Retina (tissue), 1 donor: Measurements from ENCODE around the gene NFASC.

Experiments used
- DNase-seq: peaks from one replicate; pipeline ENCODE4 v3.0.0-alpha.2; 2016

Gene NFASC

DNA sequence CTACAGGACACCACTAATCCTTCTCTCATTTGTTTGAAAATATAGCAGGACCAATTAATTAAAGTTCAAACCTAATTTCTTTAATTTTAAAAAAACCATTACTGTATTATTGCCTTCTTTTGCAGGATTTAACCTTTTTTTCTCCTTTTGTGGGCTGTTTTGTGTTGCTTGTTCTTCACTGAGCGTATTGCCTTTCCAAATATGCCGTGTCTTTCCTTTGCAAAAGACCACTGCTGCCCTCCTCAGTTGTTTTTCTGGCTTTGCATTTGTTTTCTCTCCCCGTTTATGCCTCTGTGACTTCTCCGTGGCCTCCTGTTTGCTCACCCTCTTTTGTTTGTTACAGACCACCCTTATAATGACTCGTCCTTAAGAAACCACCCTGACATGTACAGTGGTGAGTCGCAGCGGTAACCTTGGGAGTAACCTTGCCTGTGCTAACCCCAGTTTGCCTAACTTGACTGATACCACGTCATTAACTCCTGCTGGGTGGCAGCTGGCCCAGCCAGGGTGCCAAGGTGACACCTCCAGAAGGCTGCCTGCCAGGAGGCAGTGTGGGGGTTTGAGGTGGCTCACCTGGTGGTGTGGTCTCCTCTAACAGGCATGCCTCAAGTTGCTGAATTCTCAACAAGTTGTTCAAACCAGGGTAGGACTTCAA is 91.2 kb downstream of the NFASC start:
- no peak for DNase-seq

DNA sequence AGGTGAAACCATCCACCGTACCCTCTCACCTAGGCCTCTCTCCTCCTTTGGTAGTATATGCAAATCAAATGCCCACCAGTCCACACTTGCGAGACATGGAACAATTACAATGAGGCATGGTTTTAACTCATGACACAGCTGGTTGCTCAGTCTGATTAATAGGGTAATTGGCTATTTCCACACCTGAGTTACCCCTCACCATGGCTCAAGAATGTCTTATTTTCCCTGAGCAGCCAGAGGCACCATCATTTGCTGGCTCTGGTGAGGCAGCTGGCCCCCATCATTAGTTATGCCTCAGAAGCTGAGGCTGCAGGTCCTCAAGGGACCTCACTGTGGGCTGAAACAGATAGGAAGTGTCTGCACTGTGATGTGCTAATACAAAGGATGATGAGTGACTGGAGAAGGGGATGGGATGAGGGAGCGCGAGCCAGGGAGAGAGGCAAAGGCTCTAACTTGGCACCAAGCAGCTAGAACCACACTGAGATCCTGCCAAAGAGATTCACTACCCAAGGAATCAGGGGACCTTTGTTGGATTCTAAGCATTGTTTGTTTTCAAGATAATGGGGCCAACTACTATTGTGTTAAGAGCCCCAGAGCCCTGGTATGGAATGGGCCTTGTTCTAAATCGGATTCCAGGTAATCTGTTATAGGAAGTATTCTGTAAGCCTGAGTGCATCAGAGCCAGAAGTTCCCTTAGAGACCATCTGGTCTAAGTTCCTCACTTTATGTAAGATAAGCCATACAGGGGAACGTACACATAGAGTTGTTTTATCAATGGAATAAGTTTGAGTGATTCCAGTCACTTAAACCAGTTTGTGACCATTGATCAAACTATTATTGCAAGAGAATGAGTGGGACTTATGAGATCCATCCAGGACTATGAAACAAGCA is 92.3 kb downstream of the NFASC start:
- peak; percentile 43 for DNase-seq

DNA sequence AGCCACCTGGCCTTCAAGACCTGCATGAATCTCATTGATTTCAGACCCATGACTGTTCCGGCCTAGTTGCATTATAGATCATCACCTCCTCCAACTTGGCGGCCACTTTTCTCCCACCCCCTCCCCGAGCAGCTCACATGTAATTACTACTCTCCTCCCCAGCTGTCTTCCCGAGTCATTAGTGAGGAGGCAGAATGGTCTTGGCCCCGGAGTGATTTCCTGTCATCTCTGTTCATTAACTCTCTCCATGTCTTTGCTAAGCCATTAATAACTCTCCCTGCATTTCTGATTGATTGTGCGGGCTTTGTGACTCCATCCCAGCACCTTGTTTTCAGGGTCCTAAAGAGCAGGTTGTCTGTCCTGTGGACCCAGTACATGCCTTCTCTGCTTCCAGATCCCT is 96.8 kb downstream of the NFASC start:
- DNase-seq, result peak; percentile 38

DNA sequence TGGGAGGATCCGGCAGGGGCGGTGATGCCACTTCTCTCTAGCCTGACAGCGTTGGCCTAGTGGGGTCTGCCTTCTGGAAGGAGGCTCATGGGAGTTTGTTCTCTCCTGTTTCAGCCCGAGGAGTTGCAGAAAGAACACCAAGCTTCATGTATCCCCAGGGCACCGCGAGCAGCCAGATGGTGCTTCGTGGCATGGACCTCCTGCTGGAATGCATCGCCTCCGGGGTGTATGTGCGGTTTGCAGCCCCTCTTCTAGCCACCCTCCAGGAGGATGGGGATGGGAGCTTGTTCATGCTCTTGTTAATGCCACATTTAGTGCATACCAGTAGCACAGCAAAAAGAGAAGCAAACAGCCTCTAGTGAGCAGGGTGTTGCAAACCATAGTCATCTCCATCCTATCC is 97.5 kb downstream of the NFASC start:
- no peak for DNase-seq

DNA sequence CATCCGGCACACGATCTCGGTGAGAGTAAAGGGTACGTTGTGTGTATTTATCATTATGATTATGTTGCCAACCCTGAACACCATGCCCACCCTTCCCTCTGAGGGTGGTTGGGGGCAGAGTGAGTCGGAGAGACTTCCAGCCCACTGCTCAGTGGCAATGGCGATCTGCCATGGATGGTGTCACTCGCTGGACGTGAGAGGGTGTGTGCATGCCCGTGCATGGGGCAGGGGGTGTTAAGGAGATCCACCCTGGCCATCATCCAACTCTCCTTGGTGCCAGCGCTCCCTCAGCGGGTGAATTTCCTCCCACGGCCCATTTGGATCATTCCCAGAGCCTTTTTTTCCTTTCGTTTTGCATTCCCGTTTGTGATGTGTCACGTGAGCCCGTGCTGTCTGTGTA is 98.3 kb downstream of the NFASC start:
- DNase-seq, result no peak

DNA sequence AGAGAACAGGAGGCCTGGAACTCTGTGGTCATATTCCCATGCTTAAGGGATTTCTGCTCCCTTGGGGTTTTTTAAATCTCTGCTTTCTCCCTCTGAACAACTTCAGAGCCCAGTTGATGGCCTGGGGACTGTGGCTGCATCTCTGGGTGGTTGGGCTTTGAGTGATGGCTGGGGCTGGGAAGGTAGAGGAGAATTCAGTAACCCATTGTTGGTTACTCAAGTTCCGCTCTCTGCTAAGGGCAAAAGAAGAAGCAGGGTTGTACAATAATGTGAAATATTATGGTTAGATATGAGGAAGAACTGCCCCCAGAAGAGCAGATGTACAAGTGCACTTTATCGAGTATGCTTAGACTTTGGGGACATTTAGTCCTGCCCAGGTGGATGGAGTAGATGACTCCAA is 100.3 kb downstream of the NFASC start:
- DNase-seq, result no peak

DNA sequence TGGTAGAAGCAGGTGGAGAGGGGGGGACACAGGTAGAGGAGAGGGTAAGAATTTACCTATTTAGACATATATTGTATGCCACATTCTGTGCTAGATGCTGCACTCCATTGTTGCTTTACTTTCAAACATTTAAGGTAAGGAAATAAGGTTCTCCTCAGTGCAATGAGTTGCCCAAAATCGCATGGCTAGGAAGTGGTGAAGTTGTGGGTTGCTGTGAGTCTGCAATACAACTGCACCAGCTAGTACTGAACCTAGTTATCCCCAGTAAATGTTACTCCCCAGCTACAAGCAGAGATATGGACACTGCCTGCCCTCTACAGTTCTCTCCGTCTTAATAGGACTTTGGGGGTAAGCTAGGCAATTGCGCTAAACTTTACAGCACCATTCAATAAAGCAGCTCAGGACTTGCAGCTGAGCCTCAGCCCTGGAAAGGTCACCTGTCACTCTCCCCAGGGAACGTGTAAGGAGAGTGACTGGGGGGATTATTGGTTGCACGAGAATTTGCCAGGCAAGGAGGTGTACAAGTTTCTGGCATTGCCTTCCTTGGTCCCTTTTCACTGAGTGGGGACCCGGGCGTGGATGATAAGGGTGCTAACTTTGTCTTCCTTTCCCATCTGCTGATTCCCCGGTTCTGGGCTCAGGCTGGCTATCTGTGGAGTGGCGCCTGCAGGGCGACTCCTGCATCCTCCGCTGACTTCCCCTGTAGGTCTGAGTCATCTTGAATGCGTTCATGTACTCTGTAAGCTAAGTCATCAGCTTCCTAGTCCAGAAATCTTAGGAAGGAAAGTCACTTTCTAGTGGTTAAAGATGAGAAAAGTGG is 101.1 kb downstream of the NFASC start:
- no peak for DNase-seq

DNA sequence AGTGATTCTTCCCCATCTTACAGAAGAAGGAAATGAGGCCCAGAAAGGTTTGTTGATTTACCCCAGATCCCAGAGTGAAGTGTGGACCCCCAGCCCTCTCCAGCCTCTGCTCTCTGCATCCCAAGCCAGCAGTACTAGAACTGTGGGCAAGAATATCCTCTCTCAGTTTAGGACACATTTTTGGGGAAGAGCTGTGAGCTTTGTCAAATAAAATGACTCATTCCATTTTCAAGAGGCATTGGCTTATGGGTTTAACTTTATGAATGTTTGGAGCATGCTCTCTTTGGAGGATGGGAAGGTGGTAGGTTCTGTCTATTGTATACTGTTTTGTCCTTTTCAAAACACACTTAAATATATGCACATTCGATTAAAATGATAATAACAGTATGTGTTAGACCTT is 101.8 kb downstream of the NFASC start:
- no peak for DNase-seq

DNA sequence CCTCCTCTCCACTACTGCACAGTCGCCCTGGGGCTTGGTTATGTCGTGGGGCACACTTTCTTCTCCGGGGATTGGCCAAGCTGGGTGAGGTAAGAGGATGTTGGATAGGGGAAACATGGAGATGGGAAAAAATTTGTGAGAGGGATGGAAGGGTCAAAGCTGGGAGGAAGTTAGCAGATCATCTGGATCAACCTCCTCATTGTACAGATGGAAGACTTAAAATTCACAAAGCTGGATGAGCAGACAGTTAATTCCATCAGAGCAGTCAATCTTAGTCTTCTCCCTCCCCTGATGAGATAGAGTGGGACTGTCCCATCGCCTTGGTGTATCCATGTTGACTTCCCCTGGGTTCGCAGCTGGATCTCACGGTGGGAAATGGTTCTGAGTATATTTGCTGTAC is 102.8 kb downstream of the NFASC start:
- DNase-seq, result no peak

DNA sequence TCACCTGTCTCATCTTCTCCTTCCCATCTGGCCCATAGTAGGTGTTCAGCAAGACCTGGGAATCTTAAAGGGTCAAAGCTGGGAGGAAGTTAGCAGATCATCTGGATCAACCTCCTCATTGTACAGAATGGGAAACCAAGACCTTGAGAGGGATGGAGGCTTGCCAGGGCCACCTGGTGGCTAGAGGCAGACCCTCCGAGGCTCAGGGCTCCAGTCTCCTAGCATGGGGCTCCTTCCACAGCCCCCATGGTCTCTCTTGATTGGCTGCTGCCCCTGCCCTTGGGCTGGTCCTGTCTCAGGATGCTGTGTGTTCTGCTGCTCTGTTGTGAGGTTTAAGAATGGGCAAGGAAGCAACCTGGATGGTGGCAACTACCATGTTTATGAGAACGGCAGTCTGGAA is 103.7 kb downstream of the NFASC start:
- no peak for DNase-seq

DNA sequence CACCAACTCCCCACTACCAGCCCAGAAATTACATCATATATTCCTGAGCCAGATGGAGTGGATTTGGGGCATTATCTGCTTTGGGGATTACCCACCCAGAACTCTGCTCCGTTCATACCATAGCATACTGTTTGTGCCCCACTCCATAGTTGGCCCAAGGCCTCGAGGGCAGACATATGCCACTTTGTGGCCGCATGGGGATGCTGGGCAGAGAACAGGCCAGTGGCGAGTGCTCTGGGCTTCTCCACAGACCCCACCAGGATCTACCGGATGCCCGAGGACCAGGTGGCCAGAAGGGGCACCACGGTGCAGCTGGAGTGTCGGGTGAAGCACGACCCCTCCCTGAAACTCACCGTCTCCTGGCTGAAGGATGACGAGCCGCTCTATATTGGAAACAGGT is 104.4 kb downstream of the NFASC start:
- no peak for DNase-seq

DNA sequence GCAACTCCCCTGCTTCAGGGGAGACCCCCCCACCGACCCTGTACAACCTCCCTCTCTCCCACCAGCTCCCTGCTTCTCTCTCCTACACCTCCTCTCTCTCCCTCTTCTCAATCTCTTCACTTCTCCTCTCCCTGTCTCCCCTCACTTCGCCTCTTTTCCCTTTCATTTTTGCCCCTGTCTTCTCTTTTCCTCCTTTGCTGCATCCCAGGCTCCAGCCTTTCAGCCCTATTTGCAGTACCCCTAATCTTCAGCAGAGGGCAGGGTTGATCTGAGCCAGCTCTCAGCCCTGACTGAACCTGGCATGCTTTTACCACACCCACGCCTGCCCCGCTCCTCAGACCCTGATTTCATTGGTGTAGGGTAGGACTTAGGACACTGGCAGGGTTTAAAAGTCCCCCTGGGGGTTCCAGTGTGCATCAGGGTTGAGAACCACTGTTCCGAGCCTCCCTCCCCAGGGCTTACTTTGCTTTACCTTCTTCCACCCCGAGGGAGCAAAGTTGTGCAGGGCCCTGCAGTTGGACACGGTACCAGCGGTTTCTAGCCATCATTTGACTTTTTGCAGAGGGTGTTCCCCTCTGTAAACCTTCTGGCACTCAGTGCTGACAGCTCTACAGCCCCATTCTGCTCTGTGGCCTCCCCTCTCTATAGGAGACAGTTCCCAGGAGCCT is 105.0 kb downstream of the NFASC start:
- peak; percentile 67 for DNase-seq

DNA sequence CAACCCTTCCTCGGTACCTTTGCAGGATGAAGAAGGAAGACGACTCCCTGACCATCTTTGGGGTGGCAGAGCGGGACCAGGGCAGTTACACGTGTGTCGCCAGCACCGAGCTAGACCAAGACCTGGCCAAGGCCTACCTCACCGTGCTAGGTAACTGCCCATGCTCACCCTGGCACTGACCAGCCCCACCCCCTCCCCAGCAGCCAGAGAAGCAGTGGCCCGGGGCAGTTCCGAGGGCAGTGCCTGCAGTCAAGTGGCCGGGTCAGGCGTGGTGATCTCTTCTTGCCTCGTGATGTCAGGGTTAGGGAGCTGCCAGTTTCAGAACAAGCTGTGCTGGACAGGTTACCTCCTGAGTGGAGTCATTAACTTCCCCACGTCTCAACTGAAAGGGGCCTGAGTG is 106.0 kb downstream of the NFASC start:
- DNase-seq, result no peak

DNA sequence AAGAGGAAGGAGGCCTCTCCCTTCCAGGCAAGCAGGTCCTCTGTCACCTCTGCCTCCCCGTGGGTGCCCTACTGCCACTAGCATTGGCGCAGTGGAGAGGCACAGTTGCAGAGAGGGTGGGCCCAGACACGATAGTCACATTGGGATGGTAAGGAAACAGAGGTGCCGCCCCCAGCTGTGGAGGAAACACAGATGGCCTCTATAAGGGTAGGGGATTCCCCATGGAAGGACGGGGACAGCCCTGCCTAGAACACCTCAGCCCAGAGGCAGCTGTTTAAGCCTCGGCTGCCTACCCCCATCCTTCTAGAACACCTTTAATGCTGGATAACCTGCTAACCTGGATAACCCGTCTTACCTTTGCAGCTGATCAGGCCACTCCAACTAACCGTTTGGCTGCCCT is 106.7 kb downstream of the NFASC start:
- no peak for DNase-seq

DNA sequence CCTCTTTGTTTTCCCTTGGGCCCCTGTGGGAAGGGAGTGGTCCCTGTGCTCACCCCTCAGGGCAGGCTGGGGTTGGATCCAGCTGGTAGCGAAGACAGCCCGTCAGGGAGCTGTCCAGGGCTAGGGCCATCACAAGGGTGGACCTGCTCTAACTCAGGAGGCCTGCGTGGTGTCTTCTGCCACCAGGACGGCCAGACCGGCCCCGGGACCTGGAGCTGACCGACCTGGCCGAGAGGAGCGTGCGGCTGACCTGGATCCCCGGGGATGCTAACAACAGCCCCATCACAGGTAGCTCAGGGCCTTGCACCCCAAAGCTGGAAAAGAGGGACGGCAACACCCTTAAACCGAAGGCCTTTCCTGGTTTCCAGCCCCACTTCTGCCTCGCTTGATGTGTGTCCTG is 108.1 kb downstream of the NFASC start:
- DNase-seq, result no peak

DNA sequence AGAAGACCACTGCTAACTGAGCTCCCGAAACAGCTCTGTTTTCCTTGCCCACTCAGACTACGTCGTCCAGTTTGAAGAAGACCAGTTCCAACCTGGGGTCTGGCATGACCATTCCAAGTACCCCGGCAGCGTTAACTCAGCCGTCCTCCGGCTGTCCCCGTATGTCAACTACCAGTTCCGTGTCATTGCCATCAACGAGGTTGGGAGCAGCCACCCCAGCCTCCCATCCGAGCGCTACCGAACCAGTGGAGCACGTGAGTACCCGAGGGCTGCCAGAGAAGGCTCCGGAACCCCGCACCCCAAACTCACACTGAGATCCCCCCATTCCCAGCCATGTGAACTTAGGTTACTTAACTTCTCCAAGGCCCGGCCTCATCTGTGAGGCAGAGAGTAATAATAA is 108.6 kb downstream of the NFASC start:
- DNase-seq, result no peak

DNA sequence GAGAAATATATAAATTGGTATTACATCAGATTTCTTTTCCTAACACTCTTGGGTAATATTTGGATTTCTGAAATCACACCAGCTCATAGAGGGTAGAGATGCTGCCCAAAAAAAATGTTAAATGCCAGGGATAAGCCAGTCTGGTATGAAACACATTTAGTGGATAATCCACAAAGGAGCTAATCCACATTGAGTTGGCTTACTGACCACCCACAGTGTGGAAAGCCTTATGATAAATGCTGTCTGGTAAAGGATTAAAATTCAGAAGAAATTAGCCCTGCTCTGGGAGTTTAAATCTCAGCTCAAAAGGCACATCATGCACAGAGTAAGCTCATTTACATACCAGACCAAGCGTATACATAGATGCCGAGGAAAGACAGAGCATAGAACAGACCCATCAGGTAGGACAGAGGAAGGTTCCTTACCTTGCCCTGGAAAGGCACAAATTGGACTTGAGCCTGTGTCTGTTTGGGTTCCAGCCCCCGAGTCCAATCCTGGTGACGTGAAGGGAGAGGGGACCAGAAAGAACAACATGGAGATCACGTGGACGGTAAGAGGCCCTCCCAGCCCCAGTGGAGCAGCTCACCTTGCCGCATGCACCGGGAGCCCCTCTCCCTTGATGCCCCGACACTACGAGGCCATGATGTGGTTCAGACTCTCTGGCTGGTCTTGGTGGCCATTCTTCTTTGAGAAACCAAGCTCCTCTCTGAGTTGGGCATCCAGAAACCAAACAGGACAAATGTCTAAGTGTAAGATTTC is 109.4 kb downstream of the NFASC start:
- DNase-seq, result no peak

DNA sequence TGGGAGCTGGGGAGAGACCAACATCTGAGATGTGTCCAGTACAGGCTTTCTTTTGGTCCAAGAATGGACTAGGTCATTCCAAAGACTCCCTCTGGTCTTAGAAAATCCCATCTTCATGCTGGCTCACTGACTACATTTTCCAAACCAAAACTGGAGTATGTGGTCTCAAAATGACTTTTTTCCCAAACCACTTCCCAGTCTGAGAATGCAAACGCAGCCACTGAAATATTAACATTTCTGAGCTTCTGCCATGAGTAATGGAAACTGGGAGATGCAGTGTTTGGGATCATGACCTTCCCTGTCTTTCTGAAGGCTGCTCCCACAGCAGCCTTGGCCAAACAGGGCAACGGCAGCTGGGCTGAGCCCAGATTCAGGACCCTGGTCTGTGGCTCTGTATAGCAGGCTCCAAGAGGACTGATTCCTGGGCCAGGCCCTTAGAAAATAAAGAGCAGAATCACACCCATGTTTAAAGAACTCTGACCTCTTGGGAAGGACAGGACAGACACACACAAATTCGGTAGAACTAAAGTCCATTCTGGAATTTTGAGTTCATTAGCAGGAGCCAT is 110.3 kb downstream of the NFASC start:
- DNase-seq, result no peak

DNA sequence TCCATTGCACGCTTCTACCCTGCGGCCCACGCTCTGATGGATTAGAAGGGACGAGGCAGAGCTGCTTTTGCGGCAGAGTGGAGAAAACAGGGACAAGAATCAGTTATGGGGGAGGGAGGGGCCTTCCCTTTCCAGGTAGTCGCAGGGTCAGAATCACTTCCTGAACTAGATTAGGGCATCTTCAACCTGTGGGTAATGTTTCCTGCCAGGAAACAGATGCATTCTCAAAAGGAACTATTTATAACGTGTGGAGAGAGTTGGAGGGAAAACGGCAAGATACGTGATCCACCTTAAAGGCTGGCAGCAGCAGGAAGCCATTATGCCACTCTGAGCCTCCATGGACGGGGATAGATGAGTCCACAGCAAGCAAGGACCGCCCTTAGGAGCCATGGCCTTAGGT is 112.5 kb downstream of the NFASC start:
- no peak for DNase-seq

DNA sequence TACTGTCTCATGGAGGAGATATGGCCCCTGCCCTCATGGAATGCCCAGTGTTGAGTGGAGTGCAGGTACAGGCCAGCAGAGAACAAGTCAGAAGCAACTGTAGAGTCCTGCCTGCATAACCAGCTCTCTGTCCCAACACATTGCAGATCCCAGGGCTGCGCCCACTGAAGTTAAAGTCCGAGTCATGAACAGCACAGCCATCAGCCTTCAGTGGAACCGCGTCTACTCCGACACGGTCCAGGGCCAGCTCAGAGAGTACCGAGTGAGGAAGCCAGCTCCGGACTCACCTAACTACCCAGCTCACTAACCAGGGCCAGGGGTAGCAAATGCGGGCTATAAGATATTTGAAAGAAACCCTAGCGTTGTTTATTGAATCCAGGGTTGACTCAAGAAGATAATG is 113.2 kb downstream of the NFASC start:
- no peak for DNase-seq

DNA sequence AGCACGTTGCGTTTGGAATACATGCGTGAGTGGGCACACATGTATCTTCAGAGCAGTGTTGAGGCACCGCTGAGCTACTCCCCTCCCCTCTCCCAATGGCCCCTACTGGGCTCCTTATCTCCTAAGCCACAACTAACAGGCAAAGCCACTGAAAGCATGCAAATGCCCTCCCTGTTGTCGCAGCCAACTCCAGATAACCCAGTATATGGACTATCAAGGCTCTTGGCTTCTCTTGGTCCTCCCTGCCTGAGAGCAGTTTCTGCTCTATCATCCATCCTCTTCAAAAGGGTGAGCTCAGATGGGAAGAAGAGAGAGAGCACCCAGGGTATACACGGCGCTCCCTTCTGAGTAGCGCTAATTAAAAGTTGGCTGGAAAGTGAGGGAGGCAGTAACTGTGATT is 113.8 kb downstream of the NFASC start:
- no peak for DNase-seq

DNA sequence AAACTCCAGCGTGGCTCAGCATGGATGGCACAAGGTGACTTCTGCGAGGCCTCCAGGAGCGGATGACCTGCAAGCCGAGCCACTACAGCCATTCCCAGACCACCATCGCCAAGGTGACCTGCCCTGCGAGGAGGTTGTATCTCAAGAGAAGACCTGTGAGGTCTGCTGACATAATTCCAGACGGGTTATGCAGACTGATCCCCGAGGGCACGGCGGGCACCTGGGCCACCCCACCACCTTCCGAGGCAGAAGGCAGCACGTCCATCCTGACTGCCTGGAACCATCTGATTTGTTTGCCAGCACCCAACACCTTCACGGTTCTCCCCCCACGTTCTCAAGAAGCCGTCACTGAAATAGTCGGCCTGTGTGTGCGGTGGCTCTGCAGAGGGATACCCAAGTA is 115.5 kb downstream of the NFASC start:
- no peak for DNase-seq
